Smooth muscle cell of the pulmonary artery (primary cell): ENCODE measurements around the gene KCNMA1. TPM values are rescaled to one million over a fixed set of nuclear protein-coding genes. Genes with fewer than 3 reads are reported as not detected.

ENCODE experiments used
- total RNA-seq: library from RNA; depleted of rRNA; stranded (reverse); fragments of >200 nt; gene quantifications from 2 replicates; pipeline ENCODE4 v1.2.3, GENCODE V29; 2014

KCNMA1 gene
- 71.3 and 116 TPM in 2 replicates for total RNA-seq

DNA sequence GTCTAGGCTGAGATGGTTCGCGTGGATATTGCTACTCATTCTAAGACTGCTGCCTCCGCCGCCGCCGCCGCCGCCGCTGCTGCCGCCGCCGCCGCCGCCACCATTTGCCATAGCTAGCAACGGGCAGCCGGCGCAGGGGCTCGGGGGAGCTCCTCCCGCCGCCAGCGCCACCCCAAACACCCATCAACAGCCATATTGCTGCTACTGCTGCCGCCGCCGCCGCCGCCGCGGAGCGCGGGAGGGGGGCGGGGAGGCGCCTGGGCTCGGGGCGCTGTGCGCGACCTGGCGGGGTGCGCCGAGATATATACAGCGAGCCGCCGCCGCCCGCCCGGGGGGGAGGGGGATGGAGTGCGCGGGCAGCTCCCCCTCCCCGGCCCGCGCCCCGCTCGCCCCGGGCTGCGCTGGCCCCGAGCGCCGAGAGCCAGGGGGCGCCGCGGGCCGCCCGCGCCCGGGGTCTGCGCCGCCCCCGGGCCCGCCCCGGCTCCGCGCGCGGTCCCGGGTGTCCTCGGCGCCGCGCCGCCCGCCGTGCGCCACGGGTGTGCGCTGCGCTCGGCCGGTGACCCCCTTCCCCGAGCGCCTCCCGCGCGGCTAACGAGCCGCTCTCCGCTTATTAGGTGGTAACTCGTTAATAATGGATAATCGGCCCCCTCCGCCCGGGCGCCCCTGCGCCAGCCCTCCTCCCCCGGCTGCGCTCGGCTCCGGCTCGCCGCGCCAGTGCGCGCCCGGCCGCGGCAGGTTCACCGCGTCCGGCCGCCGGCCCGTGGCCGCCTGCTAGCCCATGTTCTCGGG is at the start of gene KCNMA1:
KCNMA1 (minus strand) TSS at position 277 of the 789 bp plus-strand sequence.

